Measurements from ENCODE around the gene ZNF410.
"Not testable (repeated sequence)": the region's sequence is repeated elsewhere in the genome, so short reads cannot be mapped to it uniquely, and the experiment has no call there.

The ZNF410 gene

DNA sequence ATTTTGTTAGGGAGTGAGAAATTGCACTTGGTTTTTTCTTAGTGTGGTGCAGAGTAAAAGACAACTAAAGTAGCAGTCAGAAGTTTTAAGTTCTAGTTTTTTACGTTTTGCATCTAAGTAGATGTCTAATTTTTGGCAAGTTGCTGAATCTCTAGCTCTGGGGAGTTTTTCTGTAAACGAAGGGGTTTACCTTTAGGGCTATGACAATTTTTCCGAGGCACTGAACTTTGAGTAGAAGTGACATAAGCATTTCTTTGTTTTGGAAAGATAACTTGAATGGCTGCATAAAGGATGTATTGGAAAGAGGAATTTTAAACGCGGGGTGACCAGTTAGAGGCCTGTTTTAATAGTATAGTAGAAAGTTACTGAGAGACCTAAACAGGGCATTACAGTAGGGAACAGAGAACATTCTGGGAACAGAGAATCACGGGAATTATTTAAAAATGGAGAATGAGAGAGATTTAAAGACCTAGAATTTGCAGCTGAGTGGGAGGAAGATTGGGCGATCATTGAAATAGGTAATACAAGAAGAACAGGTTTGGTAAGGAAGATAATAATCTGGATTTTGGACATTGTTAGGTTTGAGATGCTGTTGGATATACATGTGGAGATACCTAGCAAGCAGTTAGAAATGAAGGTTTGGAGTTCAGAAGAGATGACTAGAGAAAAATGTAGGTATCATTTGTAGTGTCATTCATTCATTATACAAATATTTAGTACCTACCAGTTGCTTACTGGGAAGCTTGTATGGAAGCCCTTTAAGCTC lies 1.2 kb downstream of the ZNF410 start:
- no peak for DNase-seq

GRCh38 chr14:73888460-73888725 lies 1.7 kb downstream of the ZNF410 start:
- DNase-seq = no peak

DNA sequence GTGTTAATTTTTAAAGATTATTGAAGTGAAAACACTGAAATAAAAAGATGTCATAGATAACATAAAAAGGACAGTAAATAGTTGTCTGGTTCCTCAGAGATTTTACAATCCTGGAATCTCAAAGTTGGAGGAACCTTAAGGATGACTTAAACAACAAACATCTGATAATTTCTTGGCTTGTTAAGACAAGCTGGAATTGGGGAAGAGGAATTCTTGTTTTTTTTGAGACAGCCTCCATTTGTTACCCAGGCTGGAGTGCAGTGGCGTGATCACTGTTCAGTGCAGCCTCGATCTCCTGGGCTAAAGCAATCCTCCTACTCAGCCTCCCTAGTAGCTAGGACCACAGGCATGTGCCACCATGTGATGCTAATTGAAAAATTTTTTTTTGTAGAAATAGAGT lies 2.3 kb downstream of the ZNF410 start:
- no peak for DNase-seq

DNA sequence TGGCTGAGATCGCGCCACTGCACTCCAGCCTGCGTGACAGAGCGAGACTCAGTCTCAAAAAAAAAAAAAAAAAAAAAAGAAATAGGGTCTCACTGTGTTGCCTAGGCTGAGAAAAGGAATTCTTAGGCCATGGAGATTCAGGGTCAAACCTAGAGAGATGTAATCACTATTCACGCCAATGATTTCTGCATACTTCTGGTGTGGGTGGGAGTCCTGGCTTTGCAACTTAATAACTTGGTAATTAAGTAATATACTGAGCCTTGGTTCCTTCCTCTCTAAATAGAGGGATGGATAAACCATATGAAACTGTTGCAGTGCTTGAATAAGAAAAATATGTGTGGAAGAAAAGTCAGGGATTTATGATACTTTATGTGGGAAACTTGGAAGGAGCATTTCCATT lies 2.7 kb downstream of the ZNF410 start:
- no peak for DNase-seq

GRCh38 chr14:73894180-73894687 lies 7.6 kb downstream of the ZNF410 start:
- not testable (repeated sequence) for DNase-seq

DNA sequence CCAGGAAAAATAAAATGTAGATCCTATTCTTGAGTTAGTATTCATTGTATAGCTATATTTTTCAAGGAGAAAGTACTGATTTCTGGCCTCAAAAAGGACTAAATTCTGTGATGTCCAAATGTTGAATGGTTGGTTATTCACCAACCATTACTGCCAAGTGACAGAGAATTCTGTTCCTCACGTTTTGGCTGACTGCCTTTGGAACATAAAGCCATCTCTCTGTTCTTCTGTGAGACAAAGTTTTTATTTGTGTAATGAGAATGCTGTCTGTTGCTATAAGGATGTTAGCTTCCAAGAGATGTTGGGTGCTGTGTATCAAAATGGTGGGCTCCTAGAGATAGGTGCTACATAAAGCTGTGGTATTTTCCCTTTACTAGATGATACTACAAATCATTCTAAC lies 9.3 kb downstream of the ZNF410 start:
- DNase-seq = no peak

GRCh38 chr14:73896521-73896920 lies 9.9 kb downstream of the ZNF410 start:
- no peak for DNase-seq

DNA sequence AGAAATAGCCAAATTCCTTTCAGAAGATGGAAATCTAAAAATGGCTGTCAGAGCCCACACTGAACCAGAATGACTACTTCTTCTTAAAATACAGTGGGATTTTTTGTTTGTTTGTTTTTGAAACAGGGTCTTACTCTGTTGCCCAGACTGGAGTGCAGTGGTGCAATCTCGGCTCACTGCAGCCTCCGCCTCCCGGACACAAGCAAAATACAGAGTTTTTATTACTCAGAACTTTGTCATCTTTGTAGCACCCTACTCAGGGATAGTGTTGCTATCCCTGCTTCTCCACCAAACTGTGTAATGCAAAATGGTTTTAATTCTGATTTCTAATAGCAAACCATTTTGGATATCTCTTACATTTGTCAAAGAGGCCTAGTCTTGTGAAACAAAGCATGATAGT lies 16.4 kb downstream of the ZNF410 start:
- no peak for DNase-seq

- DNase-seq = no peak
Measured at GRCh38 chr14:73909681-73910080, 23.0 kb downstream of the ZNF410 start.

GRCh38 chr14:73913256-73913655 lies 26.6 kb downstream of the ZNF410 start:
- no peak for DNase-seq

GRCh38 chr14:73916324-73916723 lies 29.7 kb downstream of the ZNF410 start:
- DNase-seq = no peak

DNA sequence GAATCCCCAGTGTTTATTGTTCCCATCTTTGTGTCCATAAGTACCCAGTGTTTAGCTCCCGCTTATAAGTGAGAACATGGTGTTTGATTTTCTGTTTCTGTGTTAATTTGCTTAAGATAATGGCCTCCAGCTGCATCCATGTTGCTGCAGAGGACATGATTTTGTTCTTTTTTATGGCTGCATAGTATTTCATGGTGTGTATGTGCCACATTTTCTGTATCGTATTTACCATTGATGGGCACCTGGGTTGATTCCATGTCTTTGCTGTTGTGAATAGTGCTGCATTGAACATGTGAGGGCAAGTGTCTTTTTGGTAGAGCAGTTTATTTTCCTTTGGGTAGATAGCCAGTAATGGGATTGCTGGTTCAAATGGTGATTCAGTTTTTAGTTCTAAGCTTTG lies 32.8 kb downstream of the ZNF410 start:
- DNase-seq = not testable (repeated sequence)

- no peak for DNase-seq
Measured at GRCh38 chr14:73924337-73924736, 37.7 kb downstream of the ZNF410 start.

- DNase-seq = peak; percentile 14
Measured at GRCh38 chr14:73935666-73936065, 49.0 kb downstream of the ZNF410 start.

DNA sequence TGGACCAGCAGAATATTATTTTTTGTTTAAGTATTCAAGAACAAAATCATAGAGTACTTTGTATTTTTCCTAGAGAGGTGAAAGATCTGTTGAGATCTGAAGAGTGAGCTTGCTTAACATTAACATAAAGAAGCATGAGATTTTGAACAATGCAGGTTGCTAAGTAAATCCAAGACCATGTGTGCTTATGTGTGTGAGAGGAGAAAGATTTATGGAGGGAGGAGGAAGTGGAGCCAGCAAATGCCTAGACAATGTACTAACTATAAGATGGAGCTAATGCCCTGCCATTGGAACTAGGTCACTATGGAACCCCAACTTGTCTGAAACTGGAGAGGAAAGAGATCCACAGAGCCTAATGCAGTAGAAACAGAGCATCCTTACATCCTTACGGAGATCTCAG lies 49.9 kb downstream of the ZNF410 start:
- peak; percentile 12 for DNase-seq

DNA sequence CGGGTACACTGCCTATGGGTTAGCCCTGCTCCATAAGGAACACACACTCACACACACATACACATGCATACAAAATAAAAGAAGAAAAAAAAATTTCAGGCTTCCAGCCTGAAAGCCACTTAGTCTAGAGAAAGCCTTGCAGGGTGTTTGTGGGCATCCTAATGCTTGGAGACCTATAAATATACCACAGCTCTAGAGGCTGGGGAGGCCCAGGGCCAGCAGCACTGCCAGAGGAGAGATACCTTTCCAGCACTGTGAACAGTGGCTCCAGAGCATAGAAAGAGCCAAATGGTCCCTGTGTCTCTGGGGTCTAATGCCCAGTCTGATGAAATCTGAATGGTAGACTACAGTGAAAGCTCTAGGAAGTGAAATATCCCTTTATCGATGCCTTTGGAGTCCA lies 50.4 kb downstream of the ZNF410 start:
- DNase-seq = peak; percentile 27

DNA sequence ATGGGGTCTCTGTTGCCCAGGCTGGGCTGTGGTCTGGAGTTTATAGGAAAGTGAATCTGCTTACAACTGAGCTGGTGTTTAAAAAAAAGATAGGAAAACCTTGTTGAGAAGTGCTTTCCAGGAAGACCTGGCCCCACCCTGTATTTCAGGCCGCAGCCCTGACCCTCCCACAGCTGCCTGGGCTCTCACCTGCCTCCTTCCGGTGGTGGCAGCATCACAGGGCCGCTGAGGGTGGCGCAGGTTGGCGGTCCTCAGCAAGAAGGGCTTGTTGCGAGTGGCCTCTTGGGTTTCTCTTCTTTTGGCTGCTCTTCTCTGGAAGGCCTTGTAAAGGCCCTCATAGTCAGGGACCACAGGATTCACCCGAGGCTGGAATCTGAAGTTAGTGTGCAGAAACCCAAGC lies 55.5 kb downstream of the ZNF410 start:
- no peak for DNase-seq

DNA sequence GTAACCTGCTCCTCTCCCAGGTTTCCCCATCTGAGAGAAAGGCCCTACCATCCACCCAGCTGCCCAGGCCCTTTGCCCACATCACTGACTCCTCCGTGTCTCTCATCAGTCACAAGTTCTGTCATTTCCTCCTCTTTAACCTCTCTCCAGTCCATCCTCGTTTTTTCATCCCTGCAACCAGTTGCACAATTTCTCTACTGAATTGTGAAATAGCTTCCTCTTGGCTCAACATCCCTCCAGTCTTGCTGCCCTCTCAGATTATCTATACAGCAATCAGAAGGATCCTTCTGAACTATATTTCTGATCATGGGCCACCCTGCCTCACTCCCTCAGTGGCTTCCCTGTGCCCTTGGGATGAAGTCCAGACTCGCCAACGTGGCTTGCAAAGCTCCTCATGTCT lies 56.4 kb downstream of the ZNF410 start:
- DNase-seq = no peak

DNA sequence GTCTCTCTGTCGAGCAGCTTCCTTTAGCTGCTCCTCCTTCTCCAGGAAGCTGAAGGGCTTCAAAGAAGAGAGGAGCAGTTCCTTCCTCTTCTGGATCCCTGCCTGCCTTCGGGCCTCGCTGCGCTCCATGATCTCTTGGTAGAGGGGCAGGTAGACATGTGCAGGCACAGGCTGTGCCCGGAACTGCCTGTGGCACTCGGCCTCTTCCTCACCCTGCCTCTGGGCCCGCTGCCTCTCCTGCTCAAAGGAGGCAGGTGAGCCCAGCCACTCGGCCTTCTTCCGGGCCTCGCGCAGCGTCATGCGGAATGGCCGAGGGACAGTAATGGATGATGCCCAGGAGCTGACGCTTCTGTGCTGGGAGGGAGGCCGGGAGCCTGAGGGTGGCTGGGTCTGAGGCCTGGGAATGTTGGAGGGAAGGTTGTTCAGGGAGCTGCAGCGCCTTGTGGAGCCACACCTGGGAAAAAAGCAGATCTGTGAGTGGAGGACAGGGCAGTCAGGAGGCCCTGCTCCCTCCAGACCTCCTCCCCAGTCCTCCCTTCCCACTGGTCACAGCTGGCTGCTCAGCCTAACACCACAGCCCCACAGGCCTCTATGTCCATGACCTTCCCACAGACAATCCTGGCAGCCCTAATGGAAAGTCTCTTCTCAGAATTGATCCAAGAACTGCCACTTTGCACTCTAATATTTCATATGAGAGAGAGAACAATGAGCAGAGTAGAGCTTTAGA lies 57.9 kb downstream of the ZNF410 start:
- no peak for DNase-seq

- no peak for DNase-seq
Measured at GRCh38 chr14:73945159-73945670, 58.6 kb downstream of the ZNF410 start.

GRCh38 chr14:73949752-73950734 lies 63.4 kb downstream of the ZNF410 start, which contains the start of the genes COQ6 and FAM161B:
TSS of gene COQ6 (plus strand) at chr14:73950302. CDS start at chr14:73950333, 31 bp downstream.
TSS of gene FAM161B (minus strand) at chr14:73950094. CDS start at chr14:73950026, 68 bp downstream.
- DNase-seq = peak; percentile 98

DNA sequence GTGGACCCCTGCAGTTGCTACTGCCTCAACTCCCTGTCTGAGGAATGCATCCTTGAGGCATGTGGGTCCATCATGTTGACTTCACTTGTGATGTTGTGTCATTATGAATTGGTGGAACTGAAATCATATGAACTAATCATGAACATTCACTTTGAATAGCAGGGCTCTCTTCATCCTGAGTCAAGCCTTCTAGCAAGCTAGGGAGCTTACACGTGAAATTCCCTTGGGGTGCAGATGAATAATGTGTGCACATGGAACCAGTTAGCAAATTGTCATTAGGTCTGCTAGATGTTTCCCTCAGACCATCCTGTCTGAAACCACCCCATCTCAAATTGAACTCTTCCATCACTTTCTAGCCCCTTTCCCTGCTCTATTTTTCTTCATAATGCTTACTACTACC lies 67.1 kb downstream of the ZNF410 start:
- no peak for DNase-seq

- DNase-seq = no peak
Measured at GRCh38 chr14:73955674-73956073, 69.0 kb downstream of the ZNF410 start.

All from islet precursor cell (in vitro differentiated cells).